SJCRH30 (cell line): ENCODE results near the gene PYCR2. TPM values are rescaled to one million over a fixed set of nuclear protein-coding genes. Genes with fewer than 3 reads are reported as not detected.

ENCODE experiments used
- DNase-seq, 2 experiments: peaks; one replicate each; pipeline ENCODE4 v3.0.0-alpha.2; 2015 to 2020
- H3K27ac ChIP-seq: fragments of 250-450 bp; sonication (Bioruptor Pico); 2 replicates; pipeline ENCODE4 v1.5.1; 2020; ENCODE audit warnings: mild to moderate bottlenecking, moderate library complexity
- H3K27me3 ChIP-seq: fragments of 250-450 bp; sonication (Bioruptor Pico); 2 replicates; pipeline ENCODE4 v1.5.1; 2020; ENCODE audit warnings: mild to moderate bottlenecking, moderate library complexity
- H3K36me3 ChIP-seq: fragments of 250-450 bp; sonication (Bioruptor Pico); 2 replicates; pipeline ENCODE4 v1.5.1; 2020; ENCODE audit warnings: mild to moderate bottlenecking, moderate library complexity
- H3K4me1 ChIP-seq: fragments of 250-450 bp; sonication (Bioruptor Pico); 2 replicates; pipeline ENCODE4 v1.5.1; 2020; ENCODE audit warnings: mild to moderate bottlenecking, moderate library complexity
- H3K4me3 ChIP-seq: fragments of 250-450 bp; sonication (Bioruptor Pico); 2 replicates; pipeline ENCODE4 v1.5.1; 2020; ENCODE audit warnings: mild to moderate bottlenecking, moderate library complexity
- H3K9me3 ChIP-seq: fragments of 250-450 bp; sonication (Bioruptor Pico); replicated peaks from 2 replicates; pipeline ENCODE4 v1.5.1; 2020; ENCODE audit warnings: mild to moderate bottlenecking, moderate library complexity
- total RNA-seq: library from RNA; depleted of rRNA; stranded (reverse); fragments of >200 nt; shearing (Covaris generic); gene quantifications from 2 replicates; pipeline ENCODE4 v1.2.3, GENCODE V29; 2014

The PYCR2 gene
- total RNA-seq, 1 experiment from 2014 or later: 51.1 TPM

DNA sequence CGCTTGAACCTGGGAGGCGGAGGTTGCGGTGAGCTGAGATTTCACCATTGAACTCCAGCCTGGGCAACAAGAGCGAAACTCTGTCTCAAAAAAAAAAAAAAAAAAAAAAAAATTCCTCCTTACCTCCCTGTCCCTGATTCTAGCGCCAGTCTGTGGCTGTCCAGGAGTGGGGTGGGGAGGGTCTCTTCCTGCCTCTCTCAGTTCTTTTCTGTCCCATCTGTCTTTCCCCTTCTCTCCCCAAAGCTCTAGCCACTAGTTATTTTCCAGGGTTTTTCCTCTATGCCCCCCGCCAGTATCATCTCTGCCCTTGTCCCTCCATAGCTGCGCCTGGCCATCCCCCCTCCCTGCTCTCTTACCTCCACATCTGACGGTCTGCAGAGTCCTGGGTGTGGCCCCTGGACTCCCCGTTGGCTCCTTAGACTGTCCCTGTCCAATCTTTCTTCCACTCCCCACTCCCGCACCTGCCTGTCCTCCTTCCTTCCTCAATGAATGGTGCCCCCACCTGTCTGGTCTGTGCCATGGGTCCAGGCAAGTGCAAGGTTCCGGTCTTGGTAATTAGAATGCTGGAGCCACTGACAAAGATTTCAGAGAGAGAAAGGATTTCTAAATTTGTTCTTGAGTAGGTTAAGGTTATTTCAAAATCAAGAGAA lies 40.3 kb downstream of the PYCR2 start:
- Histone ChIP-seq H3K27ac (no peak overlapping the region), H3K4me3 (no peak overlapping the region), H3K36me3 (no peaks in the 10 kb centered on the region), H3K9me3 (no peaks in the 10 kb centered on the region), H3K27me3 (no peaks in the 10 kb centered on the region), H3K4me1 (peaks cover 17% of the 10 kb centered on the region)
- no peak for DNase-seq

DNA sequence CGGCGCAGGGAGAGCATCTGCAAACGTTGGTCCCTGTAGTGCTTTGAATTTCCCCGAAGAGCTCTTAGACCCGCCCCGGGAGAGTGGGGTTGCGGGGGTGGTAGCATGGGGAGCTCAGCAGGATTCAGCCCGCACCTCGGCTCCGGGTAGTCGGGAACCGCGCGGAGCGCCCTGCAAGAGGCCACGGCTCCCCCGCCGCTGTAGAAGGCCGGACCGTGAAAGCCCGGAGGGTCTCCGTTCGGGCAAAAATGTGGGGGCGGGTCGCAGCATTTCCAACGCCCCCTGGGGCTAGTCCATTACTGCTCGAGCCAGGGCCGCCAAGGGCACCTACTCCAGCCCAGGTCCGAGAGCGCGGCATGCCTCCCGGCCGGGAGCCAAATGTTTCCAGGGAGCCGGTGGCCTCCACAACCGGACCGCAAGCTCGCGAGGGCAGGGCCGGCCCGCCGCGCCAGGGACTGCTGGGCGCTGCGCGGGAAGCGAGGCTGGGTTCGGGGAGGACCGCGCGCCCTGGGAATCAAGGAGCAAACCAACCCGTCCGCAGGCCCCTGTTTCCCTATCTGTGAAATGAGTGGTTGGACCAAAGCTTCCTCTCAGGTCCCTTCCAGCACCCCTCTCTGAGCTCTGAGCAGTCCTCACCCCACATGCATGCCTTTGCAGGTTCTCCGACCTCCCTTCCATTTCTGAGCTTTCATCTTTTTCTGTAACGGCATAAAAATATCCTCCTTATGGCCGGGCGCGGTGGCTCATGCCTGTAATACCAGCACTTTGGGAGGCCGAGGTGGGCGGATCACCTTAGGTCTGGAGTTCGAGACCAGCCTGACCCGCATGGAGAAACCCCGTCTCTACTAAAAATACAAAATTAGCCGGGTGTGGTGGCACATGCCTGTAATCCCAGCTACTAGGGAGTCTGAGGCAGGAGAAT lies 41.1 kb downstream of the PYCR2 start:
- peaks cover 17% of the 10 kb centered on the region for H3K4me1 ChIP-seq
- H3K27me3 ChIP-seq: no peaks in the 10 kb centered on the region
- H3K36me3 ChIP-seq: no peaks in the 10 kb centered on the region
- peak overlapping the region; percentile 78 for H3K4me3 ChIP-seq
- peak in 1 of 2 experiments; percentile 39 for DNase-seq
- H3K27ac ChIP-seq: peak overlapping the region; percentile 50
- H3K9me3 ChIP-seq: no peaks in the 10 kb centered on the region

DNA sequence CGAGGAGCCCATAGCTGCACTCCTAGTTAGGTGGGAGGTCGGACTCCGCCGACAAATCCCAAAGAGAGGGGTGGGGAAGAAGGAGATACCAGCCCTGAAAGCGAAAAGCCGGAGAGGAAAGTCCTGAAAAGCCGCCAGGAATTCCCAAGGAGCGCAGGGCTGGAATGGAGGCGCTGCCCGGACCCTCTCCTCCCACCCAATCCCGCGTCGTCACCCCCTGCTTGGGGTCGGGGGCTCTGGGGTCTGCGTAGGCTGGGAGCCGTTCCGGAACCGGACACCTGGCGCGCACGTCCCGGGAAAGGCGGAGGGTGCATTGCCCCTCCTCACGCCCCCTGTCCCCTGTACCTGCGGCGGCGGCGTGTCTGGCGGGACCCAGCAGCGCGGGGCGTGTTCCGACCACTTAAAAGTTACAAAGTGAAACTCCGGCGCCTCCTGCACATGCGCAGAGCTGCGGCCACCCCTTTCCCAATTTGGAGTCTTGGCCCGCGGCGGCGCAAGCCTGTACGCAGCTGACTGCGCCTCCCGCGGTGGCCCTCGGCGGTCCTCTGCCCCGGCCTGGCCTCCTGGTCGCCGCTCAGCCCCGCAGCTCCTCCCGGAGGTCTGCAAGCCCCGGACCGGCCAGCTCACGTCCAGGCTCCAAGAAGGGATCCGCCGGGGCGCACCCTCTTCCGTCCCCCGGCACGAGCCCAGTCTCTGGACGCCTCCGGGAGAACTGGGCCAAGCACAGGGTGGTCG lies 41.9 kb downstream of the PYCR2 start, which contains the start of gene TMEM63A:
TMEM63A (minus strand) TSS at position 422 of the 735 bp plus-strand sequence. CDS start 4,800 bp downstream, outside the sequence.
- peak; percentile 91 to 93 for DNase-seq
- Histone ChIP-seq H3K27me3 (no peaks in the 10 kb centered on the region), H3K36me3 (no peaks in the 10 kb centered on the region), H3K9me3 (no peaks in the 10 kb centered on the region), H3K27ac (peak within 1 kb of the TSS; percentile 50), H3K4me3 (peak within 1 kb of the TSS; percentile 78), H3K4me1 (peaks cover 24% of the 10 kb centered on the region)

DNA sequence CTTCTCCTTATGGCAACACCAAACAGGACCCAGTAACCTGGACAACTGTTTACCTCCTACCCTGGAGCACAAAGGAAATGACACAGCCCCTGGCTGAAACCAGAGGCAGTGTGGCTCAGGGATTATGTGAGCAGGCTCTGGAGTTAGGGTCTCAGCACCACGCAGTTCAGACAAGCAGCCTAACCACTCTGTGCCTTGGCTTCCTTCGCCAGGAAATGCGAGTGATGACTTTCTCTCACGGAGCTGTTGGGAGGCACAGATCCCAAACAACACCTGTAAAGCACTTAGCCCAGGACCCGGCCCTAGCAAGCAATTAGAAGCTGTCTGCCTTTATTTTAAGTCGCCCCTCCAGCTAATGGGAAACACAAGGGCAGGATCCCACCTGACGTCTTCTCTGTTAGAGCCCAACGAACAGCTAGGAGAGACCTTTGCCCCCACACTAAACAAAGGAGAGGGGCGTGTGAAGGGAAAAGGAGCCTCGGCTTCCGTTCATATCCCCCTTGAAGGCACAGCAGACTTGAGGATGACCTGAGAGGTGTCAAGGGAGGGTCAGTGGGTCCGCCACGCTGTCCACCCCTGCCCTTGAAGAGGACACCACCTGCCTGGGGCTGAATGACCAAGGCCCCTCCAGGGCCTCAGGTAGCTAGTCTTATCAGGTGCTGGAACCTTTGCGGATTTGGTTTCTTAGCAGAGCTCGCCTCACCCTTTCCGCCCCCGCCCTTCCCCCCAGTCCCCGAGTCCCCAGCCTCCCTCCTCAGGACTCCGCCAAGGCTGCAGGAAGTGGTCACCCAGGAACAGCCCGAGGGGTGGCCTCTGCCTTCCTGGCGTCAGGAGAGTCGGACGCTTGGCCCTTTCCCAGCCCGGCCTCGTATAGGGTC lies 42.7 kb downstream of the PYCR2 start:
- Histone ChIP-seq H3K36me3 (no peaks in the 10 kb centered on the region), H3K27me3 (no peaks in the 10 kb centered on the region), H3K9me3 (no peaks in the 10 kb centered on the region), H3K4me1 (peaks cover 32% of the 10 kb centered on the region), H3K27ac (peak overlapping the region; percentile 50; the same call in 1 of the 2 replicates), H3K4me3 (peak overlapping the region; percentile 78)
- DNase-seq: peak in 1 of 2 experiments; percentile 59

DNA sequence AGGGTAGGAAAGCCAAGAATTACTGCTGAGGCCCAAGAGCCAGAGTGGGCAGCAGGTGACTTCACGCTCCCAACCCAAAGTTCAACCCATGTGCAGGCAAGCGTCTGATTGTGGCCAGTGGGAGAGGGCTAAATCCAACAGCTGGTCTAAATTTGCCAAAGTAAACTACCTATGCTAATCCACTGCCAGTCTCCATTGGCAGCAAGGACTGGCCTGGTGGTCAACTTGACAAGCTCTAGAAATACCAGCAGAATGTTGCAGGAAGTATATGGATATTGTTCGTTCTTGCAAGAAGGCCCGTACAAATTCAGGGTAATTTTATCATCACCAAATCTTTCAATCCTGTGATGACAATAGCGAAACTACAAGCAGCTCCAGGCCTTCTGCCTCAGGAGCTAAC lies 43.4 kb downstream of the PYCR2 start:
- Histone ChIP-seq H3K4me3 (no peak overlapping the region), H3K9me3 (no peaks in the 10 kb centered on the region), H3K27ac (no peak overlapping the region), H3K27me3 (no peaks in the 10 kb centered on the region), H3K36me3 (no peaks in the 10 kb centered on the region), H3K4me1 (peaks cover 35% of the 10 kb centered on the region)
- DNase-seq: peak in 1 of 2 experiments; percentile 37

DNA sequence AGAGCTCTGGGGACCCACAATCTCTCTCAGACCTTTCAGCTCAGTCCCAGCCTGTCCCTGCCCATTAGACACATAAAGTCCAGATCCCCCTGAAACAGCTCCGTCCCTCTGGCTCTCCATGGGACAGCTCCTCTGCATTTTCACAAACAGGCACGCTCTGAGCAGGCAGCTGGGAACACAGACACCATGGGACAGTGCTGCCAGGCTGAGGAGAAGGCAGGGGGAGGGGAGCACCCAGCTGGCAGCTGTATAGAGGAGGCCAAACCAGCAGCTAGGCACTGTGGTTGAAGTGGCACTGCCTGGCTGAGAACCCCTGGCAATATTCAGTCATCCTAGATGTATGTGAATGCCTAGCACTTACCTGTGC lies 43.8 kb downstream of the PYCR2 start:
- DNase-seq: no peak
- H3K9me3 ChIP-seq: no peaks in the 10 kb centered on the region
- no peak overlapping the region for H3K27ac ChIP-seq
- H3K4me3 ChIP-seq: no peak overlapping the region
- peaks cover 35% of the 10 kb centered on the region for H3K4me1 ChIP-seq
- H3K27me3 ChIP-seq: no peaks in the 10 kb centered on the region
- no peaks in the 10 kb centered on the region for H3K36me3 ChIP-seq

DNA sequence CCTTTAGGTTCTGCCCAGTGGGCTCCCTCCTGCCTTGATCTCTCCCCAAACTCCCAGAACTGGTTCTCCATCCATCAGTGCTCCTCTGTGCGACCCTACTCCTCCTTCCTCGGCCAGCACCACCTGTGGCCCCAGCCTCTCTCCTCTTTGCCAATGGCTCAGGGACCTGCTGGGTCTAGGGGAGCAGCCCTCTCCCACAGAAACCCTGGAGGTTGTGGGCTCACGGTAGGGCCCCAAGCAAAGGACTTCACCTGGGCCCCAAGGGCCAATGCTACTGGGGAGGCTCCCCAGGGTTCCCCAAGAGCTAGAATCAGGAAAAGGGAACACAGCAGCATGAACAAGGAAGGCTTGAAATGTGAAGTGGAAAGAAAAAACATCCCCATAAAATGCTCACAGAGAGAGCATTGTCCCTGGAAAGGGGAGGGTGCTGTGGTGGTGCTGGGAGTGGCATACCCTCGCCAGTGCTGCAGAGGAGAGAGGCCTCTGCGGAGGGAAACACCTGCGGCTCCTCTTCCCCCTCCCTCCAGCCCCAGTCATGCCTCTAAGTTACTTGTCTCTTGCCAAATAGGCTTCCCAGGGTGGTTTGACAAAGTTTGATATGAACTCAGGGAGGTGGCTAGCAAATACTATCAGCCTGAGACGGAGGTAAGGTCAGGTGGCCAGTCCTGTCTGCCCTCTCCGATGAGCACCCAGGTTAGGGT lies 44.4 kb downstream of the PYCR2 start:
- peaks cover 35% of the 10 kb centered on the region for H3K4me1 ChIP-seq
- DNase-seq: no peak
- no peak overlapping the region for H3K27ac ChIP-seq
- H3K27me3 ChIP-seq: no peaks in the 10 kb centered on the region
- no peaks in the 10 kb centered on the region for H3K36me3 ChIP-seq
- no peaks in the 10 kb centered on the region for H3K9me3 ChIP-seq
- H3K4me3 ChIP-seq: no peak overlapping the region

DNA sequence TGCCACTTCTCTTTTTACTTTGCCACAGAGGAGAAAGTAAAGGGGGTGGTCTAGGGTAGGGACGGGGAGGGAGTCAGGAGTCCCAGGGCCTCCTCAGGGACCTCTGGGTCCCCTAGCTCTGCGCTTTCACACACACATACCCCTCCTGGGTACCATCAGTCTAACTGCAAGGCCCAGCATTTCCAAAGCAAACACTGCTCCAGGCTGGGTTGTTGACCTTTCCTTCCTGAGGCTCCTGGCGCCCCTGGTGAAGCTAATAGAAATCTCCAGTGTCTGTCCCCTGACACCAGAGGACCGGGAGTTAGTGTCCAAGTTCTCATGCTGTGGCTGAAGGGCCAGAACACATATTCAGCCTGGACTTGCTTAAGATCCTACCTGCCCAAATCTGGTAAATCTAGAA lies 45.8 kb downstream of the PYCR2 start:
- DNase-seq: no peak
- no peaks in the 10 kb centered on the region for H3K36me3 ChIP-seq

DNA sequence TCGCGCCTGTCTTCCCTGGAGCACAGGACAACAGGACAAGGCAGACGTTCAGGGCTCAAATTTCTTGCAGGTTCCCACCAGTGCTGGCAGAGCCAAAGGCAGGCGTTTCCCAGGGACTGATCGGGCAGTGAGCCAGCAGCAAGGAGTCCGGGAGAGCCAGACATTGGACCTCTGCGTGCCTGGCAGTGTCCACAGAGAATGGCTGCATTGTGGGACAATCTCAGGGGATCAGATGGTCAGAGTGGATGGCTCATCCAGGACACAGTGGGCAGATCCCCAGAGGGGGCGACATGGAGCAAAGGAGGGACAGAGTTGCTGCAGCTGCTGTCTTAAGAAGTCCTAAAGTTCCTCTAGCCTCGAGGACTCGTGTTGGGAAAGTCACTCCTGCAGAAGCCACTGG lies 46.5 kb downstream of the PYCR2 start:
- Histone ChIP-seq H3K27ac (peak overlapping the region; percentile 33), H3K4me1 (peaks cover 35% of the 10 kb centered on the region), H3K27me3 (no peaks in the 10 kb centered on the region), H3K36me3 (no peaks in the 10 kb centered on the region), H3K4me3 (peak overlapping the region; percentile 6), H3K9me3 (no peaks in the 10 kb centered on the region)
- peak; percentile 88 to 95 for DNase-seq

More for the DNA sequence above, 45.8 kb downstream of the PYCR2 start:
- H3K4me1 ChIP-seq: peaks cover 35% of the 10 kb centered on the region
- H3K27me3 ChIP-seq: no peaks in the 10 kb centered on the region
- H3K9me3 ChIP-seq: no peaks in the 10 kb centered on the region
- no peak overlapping the region for H3K27ac ChIP-seq
- no peak overlapping the region for H3K4me3 ChIP-seq

DNA sequence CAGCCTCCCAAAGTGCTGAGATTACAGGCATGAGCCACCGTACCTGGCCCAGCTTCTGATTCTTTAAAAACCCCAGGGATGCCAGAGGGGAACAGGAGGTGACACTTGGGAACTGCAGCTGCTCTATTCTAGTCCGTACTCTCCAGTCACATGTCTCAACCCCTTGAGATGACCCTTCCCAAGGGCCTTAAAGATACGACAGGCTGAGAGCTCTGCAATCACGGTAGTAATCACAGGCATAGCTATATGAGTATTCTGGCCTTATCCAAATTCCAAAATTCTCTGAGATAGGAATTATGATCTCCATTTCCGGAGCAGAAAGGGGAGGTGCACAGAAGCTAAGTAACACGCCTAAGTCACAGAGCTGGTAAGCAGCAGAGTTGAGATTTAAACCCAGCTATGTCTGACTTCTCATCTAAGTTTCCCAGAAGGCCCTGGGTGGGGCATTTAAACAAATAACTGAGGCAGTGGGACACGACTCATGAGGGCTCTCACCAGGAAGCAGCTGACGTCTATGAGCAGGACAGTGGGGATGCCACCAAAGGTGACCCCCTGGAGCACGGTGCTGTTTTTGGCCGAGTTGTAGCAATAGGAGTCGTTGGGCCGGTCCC lies 47.0 kb downstream of the PYCR2 start:
- peak overlapping the region; percentile 6 for H3K4me3 ChIP-seq
- H3K27ac ChIP-seq: peak overlapping the region; percentile 33
- no peak for DNase-seq
- no peaks in the 10 kb centered on the region for H3K9me3 ChIP-seq
- H3K4me1 ChIP-seq: peaks cover 35% of the 10 kb centered on the region
- no peaks in the 10 kb centered on the region for H3K36me3 ChIP-seq
- H3K27me3 ChIP-seq: no peaks in the 10 kb centered on the region

DNA sequence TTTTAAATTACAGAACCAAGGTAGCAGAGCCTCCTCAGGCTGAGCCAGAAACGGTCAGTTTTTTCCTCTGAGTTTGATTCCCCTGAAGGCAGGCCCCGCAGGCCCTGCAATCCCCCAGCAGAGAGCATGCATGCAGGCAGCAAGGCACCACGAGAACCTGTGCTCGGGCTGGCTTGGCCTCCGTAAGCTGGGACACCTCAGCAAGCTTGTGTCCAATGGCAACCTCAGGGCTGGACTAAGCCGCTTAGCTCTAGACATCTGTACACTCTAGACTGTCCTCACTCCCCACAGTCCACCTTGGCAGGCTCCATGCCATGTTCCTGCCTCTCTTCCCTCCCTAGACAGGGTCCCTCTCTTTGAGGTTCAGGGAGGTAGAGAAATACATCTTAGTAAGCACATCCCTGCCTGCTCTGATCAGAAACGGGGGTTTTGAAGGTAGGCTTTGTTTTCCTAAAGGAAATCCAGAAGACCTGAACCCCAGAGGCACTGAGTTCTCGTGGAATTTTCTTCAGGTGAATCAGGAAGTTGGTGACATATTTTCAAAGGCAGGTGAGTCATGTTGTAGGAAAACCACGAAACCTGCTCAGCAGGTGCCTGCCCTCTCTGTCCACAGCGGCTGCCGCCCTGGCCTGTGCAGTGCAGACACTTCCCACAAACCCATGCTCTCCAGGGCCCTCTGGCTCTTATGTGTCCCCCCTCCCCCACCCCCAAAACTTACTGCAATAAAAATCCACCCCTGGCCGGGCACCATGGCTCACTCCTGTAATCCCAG lies 48.8 kb downstream of the PYCR2 start:
- peaks cover 37% of the 10 kb centered on the region for H3K4me1 ChIP-seq
- H3K9me3 ChIP-seq: no peaks in the 10 kb centered on the region
- no peaks in the 10 kb centered on the region for H3K36me3 ChIP-seq
- DNase-seq: no peak
- no peaks in the 10 kb centered on the region for H3K27me3 ChIP-seq
- no peak overlapping the region for H3K27ac ChIP-seq
- no peak overlapping the region for H3K4me3 ChIP-seq

DNA sequence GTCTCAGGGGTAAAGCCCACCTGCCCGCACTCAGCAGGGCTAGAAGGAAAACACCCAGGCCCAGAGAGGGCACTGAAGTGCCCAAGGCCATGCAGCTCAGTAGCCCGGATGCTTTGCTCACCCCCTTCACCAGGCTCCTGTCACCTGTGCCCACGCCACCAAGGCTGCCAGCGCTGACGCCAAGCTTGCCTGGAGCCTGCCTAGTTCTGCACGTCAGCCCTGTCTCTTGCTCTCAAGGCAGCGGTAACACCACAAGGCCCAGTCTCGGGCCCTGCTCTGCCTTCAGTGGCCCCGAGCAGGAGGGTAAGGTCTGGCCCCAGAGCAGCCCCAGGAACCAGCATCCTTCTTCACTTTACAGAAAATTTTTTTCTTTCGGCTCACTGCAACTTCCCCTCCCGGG lies 49.6 kb downstream of the PYCR2 start:
- H3K36me3 ChIP-seq: peaks cover 2% of the 10 kb centered on the region; the same call in 1 of the 2 replicates
- H3K4me1 ChIP-seq: peaks cover 36% of the 10 kb centered on the region
- no peaks in the 10 kb centered on the region for H3K27me3 ChIP-seq
- H3K27ac ChIP-seq: no peak overlapping the region
- DNase-seq: no peak
- no peaks in the 10 kb centered on the region for H3K9me3 ChIP-seq
- no peak overlapping the region for H3K4me3 ChIP-seq
